GM19351 (cell line): Measurements from ENCODE around the gene FILIP1L.
"Not testable (repeated sequence)": the region's sequence is repeated elsewhere in the genome, so short reads cannot be mapped to it uniquely, and the experiment has no call there.

Experiments used
- ATAC-seq: cut with Tn5 transposase; IDR thresholded peaks from one replicate; pipeline ENCODE4 v1.9.1; 2021; ENCODE audit warnings: mild to moderate bottlenecking, moderate library complexity; ENCODE audit not compliant: unreplicated experiment

The FILIP1L gene

DNA sequence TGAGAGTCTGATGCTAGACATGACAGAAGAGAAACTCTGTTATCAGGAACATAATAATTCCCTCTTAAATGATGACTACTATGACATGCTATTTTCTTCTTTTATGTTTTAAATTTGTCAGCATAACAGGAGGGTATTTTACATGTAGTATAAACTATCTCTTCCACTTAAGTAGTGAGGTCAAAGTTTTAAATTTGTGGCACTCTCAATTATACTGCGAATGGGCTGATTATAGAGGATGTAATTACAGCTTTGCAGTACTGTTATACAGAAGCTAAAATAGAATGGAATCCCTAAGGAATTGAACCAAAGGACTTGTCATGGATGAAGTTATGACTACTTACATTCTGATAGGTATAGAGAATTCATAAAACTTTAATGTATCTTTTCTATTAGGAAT lies 262.3 kb downstream of the FILIP1L start:
- ATAC-seq = no peak

DNA sequence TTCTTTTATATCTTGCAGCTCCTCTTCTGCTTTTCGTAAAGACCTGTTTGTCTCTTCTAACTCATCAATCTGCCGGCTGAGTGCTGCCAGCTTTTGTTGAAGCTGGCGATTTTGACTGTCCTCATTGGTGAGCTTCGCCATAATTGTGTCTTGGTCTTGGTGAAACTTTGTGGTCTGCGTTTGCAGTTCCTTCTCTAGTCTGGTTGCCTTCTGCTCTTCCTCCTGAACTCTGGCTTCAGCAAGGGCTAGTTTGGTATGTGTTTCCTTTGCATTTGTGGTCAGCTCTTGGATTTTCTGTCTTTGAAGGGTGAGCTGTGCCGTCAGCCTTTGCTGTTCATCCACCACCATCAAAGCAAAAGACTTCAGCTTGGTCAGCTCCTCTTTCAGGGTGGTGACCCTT lies 263.7 kb downstream of the FILIP1L start:
- no peak for ATAC-seq

DNA sequence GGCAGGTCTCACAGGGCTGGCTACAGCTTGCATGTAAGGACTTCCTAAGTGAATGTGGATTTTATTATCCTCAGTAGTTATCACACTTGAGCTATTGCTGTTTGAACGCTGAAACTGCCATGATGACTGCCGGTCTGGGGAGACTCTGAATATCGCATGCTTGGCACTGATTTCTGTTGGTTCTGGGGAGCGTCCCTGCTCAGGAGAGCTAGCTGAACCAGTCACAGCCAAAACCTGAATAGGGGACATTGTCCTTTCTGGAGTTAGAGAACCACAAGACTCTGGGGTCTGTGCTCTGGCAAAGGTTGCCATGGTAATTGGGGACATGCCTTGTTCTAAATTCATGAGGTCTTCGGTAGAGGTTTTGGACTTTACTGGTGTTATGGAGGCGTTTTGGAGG lies 265.9 kb downstream of the FILIP1L start:
- no peak for ATAC-seq

DNA sequence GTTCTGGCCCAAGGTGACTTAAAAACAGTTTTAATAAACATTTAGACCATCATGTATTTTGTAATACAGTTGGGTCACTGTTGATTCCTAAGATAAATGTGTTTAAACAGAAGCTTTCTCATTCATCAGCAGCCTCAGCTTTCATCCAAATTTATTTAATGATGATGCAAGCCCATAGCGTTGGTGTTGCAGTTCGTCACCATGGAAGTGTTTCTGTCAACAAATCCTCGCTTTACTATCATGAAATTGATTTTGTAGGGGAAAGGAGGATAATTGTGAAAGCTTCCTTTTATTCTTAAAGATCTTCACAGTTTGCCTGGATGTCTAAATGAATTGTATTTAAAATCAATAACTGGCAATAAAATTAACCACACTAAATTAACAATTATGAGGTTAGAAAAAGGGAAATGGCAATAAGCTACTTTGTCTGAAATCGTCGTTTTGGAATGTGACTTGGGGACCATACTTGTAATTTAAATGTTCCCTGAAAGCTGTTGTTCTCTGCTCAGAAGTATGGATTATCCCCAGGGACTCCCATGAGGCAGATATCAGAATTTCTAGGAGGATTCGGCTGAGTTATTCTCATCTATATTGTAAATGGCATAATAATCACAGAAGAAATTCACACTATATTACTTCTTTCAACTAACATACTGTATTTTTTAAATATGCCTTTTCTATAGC lies 267.7 kb downstream of the FILIP1L start:
- ATAC-seq = no peak

DNA sequence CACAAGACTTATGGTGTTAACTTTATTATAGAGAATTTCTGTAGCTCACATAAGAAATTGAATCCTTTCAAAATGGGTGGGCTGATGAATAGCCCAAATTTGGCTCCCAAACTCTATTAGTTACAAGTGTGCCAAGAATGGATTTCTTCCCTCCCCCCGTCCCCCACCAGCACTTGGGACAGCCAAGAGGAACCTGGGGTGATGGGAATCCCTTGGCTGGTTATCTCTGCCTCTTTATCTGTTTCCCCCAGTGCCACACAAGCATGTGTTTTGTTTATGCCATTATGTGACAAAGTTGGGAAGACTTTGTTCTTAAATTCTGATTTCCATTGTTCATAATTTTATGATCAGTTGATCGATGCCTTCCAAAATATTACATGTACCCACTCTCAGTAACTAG lies 268.3 kb downstream of the FILIP1L start:
- ATAC-seq = no peak

DNA sequence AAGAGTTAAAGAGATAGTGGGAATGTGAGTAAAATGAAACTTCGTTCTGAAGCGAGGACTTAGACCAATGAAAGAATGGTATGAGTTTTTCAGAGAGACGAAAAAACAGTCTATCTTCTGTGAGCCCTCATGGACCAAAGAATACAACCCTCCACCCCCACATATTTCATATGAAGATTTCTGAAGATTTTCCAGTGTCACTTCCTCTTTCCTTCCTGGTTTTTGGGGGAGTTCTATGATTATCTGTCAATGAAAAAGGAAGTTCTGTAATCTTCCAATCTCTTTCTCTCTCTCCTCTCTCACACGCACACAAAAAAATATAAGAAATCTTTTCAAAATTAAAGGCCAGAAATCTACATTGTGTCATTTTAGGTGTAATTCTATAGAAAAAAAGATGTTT lies 269.0 kb downstream of the FILIP1L start:
- ATAC-seq = no peak

DNA sequence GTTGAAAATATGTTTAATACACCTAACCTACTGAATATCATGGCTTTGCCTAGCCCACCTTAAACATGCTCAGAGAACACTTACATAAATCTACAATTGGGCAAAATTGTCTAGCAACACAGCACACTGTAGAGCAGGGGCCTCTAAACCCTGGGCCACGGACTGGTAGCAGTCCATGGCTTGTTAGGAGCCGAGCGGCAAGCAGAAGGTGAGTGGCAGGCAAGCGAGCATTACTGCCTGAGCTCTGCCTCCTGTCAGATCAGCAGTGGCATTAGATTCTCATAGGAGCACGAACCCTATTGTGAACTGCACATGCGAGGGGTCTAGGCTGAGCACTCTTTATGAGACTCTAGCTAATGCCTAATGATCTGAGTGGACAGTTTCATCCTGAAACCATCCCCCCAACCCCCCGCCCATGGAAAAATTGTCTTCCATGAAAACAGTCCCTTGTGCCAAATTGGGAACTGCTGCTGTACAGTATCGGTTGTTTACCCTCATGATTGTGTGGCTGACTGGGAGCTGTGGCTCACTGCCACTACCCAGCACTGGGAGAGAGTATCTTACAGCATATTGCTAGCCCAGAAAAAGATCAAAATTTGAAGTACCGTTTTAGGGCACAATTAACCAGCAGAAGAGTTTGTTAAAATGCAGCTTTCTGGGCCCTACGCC lies 270.6 kb downstream of the FILIP1L start:
- no peak for ATAC-seq

DNA sequence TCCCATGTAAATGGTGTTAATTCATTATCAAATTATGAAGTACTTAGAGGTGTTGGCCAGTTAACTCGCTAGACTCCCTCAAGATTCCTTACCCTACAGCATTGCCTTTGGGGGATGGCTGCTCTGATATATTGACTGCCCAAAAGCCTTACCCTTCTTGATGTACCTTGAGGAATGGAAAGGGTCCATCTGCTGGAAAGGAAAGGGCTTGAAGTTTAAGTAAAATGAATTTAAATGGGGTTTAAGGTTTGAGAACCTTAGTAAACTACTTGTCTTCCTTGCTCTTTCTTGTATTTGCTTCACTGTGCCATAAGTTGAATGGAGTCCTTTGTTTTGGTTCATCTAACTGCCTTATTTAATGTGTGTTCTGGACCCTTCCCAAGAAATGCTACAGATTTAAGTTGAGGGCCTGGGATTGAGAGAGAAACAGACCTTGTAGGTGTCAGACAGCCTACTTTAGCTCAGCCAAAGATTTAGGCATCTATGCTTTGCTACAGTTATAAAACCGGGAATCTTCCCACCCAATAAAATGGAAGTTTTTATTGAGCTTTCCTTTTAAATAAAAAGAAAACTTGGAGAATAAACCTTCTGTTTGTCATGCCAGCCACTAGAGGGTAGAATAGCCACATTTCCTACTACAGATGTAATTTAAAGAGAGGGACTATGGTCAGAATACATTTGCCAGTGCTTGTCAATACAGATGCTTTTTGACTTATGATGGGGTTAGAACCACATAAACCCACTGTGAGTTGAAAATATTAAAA lies 271.3 kb downstream of the FILIP1L start:
- ATAC-seq = peak; percentile 60

DNA sequence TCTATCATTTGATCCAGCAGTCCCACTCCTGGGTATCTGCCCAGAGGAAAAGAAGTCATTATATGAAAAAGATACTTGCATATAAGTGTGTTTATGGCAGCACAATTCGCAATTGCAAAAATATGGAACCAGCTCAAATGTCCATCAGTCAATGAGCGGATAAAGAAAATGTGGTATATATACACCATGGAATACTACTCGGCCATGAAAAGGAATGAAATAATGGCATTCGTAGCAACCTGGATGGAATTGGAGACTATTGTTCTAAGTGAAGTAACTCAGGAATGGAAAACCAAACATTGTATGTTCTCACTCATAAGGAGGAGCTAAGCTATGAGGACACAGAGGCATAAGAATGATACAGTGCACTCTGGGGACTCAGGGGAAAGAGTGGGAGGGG lies 272.4 kb downstream of the FILIP1L start:
- not testable (repeated sequence) for ATAC-seq

DNA sequence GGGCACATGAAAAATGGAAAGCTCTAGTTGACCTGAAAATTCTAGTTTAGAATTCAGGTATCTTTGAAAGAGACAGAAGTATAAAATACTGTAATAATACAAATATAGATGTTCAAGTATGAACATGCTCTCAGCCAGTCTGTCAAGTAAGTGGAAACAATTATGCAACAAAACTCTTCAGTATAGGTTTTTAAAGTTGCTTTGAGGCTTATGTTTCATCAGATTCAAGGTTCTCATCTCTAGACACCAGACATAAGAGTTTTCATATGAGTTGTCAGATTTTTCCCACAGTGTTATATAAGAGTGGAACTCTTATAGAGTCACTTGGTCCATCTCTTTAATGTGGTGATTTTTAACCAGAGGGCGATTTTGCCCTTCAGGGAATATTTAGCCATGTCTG lies 274.7 kb downstream of the FILIP1L start:
- no peak for ATAC-seq

DNA sequence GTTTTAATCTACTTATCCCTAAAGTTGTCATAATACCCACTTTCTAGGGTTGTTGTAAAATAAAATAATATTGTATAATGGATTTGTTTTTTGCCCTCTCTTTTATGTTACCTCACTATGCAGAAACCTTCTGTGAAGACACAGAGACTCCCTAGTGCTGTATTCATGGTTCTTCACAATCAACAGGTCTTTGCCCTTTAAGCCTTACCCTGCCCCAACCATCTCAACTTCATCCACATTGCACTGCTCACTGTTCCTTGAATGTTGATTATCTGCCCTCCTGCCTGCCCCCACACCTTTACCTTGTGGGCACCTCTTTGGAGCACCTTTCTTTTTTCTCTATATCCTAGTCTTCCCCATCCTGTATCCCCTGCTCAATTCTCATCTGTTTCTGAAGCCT lies 275.5 kb downstream of the FILIP1L start:
- no peak for ATAC-seq

DNA sequence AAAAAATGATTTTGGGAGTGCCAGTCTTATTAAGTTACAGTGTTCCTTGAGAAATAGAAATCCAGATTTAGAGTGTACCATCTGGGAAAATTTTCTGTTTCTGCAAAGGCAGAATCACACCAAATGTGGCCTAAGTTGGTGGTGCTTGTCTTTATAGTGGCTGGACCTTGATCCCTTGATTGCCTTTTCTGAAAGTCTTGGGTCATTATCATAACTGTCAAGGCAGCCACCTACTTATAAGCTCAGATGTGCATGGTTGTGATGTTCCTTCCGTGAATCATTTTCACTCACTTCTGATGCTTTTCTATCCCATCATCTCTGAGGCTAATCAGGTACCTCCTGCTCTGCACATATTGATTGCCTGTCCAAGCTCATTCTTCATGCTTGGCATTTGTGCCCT lies 276.6 kb downstream of the FILIP1L start:
- ATAC-seq = no peak

DNA sequence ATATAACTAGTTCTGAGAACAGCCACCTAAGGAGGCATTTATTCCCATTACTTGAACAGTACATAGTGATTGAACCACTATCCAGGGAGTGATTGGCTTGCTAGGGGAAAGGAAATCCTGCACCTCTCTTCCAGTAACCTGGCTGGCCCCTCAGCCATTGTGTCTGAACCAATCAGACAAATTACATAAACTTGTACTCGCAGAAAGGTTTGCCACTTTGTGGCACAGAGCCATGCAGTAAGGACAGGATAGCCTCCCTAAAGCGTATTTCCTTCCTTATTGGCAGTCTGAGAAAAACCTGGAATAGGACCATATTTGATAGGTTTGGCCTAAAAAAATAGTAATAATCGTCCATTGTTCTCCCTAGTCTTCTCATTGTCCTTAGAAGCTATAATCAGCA lies 277.6 kb downstream of the FILIP1L start:
- ATAC-seq = no peak

DNA sequence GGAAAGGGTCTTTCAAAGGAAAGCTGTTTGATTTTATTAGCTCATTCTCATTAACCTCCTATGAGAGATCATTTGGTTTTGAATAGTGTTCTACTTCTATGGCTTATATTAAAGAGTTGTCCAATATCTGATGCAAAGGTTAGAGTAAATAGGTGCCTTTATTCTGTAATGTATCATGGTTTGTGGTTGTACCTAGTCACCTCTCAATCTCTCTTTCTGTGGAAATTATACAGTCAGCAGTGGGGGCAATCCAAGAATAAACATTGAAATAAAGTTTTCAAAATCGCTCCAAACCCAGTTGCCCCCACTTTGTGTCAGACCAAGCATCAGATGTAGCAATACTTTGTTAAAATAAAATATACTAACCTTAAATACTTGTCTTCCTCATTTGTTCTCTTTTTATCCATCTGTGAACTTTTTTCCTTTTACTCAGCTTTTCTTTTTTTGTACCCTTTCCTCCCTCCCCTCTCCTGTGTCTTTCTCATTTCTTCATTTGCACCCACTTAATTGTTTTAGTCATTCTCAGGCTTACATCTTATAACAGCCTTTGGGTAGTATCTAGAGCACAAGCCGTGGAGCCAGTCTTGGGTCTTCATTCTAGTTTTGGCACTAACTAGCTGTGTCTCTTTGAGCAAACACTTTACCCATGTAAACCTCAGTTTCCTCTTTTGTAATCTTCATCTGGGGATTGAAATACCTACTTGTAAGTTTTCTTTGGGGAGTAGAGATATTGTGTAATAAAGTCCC lies 279.9 kb downstream of the FILIP1L start:
- no peak for ATAC-seq

DNA sequence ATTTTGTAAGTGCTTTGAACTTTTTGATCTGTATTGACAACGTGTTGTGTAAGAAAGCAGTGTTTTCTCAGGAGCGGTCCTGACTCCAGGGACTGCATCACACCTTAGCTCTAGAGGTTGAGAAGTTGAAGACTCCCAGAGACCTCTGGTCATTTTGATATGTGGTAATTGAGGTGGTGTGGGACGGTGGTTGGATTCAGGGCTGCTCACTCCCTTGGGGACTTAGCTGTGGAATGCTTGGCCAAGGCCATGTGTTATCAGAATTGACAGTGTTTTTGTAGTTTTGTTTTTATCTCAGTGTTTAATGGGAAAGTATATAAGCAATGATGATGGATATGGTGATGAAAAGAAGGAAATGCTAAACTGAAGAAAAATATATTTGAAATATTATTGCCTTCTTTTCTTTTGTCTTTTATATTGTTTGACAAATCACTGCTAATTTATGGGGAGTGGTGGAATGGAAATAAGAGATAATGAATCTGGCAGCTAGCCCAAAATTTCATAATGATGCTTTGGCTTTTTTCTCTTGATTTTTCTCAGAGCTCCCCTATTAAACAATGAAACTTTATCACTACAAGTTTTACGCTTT lies 280.6 kb downstream of the FILIP1L start:
- no peak for ATAC-seq

DNA sequence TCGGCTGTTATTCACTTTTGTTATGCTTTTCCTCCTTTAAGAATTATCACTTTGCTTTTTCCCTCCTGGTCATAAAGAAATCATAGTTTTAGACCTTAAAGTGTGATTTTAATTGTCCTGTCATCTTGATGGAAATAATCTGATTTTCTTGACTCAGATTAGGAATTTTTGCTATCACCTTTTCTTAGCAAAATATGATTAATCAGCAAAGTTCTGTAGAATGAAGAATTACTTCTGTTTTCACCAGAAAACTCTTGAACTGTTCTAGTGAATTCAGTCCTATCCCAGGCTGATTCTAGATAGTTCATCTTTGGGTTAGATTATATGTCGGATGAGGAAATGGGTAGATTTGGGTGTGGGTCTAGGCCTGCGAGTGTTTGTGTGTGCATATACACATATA lies 284.5 kb downstream of the FILIP1L start:
- ATAC-seq = no peak

DNA sequence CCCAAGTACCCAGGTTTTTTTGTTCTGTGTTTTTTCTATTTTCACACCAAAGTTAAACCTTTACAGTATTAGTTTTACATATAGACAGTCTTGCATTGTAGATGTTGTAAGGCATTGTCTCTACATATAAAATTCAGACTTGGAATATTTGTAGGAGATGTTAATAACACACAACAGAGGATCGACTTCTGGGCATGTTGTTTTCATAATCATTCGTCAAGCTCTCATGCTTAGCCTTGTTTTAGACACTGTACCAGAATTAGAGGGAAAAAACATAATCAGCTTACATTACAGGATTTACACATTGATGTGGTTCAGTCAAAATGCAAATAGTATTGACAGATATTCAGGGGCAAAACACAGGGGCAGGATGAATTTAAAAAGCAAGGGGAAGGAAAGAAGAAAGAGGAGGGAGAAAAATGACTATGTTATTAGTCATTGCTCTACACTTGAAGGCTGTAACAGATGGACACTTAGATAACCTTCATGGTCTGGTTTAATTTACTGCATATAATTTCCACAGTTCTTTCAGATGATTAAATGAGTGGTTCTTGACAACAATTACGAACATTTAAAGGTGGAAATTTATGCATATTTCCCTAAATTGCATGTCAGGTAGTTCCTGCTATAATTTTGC lies 289.2 kb downstream of the FILIP1L start:
- no peak for ATAC-seq

DNA sequence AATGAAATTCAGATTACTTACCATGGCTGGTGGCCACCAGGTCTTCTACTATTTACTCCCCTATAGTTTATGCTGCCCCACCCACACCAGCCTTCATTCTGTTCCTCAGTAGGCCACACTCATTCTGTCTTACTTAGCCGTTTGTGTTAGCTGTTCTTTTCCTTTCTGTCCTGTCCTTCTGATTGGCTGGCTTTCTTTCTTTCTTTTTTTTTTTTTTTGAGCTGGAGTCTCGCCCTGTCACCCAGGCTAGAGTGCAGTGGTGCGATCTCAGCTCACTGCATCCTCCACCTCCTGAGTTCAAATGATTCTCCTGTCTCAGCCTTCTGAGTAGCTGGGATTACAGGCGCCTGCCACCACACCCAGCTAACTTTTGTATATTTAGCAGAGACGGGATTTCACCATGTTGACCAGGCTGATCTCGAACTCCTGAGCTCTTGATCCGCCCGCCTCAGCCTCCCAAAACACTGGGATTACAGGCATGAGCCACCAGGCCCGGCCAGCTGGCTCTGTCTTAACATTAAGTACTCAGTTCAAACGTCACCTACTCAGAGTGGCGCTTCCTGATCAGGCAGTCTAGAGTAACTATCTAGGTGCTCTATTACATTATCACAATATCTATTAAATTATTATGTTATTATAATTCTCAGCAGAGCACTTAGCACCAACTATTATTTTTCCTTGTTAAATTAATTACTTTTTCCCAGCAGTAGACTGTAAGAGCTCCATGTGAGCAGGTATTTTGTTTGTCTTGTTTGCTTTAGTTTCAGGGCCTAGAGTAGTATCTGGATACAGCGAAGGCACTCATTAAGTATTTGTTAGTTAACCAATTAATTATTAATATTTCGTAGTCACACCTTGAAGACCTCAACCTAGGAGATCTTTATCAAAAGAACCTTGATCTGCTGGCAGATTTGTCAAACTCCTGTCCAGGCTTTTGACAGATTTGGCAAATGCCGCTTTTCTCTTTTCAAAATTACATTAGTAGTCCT lies 290.3 kb downstream of the FILIP1L start:
- no peak for ATAC-seq

DNA sequence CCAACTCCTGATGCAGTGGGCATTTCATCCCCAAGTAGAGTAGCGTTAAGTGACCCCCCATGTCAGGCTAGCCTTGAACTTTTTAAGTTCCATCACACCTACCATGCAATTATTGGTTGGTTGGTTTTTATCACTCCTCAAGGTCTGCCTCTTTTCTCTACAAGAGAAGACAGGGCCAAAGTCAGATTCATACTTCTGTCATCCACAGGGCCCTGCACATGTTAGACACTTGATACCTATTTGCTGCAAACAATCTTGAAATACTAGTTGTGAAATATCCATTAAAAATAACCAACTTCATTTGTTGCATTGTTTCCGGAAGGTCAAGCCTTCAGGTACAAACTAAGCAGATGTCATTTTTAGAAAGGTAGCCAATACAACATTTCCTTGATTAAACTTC lies 295.5 kb downstream of the FILIP1L start:
- no peak for ATAC-seq
